ENCODE data around the gene ELOVL6.
"Not testable (repeated sequence)": the region's sequence is repeated elsewhere in the genome, so short reads cannot be mapped to it uniquely, and the experiment has no call there.

The ELOVL6 gene

GRCh38 chr4:110064934-110065333 lies 133.5 kb downstream of the ELOVL6 start:
- DNase-seq, result no peak

GRCh38 chr4:110064295-110064694 lies 134.1 kb downstream of the ELOVL6 start:
- no peak for DNase-seq

GRCh38 chr4:110062166-110062565 lies 136.2 kb downstream of the ELOVL6 start:
- DNase-seq, result no peak

GRCh38 chr4:110061076-110061475 lies 137.3 kb downstream of the ELOVL6 start:
- DNase-seq, result no peak

GRCh38 chr4:110059556-110060191 lies 138.7 kb downstream of the ELOVL6 start:
- no peak for DNase-seq

GRCh38 chr4:110058677-110059076 lies 139.7 kb downstream of the ELOVL6 start:
- no peak for DNase-seq

- no peak for DNase-seq
Observed at GRCh38 chr4:110055158-110055768, 143.2 kb downstream of the ELOVL6 start.

GRCh38 chr4:110049951-110050925 lies 148.2 kb downstream of the ELOVL6 start:
- no peak for DNase-seq

- DNase-seq, result no peak
Observed at GRCh38 chr4:110046588-110047049, 151.8 kb downstream of the ELOVL6 start.

GRCh38 chr4:110042545-110043517 lies 155.6 kb downstream of the ELOVL6 start:
- DNase-seq, result no peak

GRCh38 chr4:110041735-110042134 lies 156.7 kb downstream of the ELOVL6 start:
- no peak for DNase-seq

- not testable (repeated sequence) for DNase-seq
Observed at GRCh38 chr4:110039164-110039563, 159.3 kb downstream of the ELOVL6 start.

GRCh38 chr4:110034026-110034393 lies 164.4 kb downstream of the ELOVL6 start:
- no peak for DNase-seq

GRCh38 chr4:110033355-110034025 lies 164.9 kb downstream of the ELOVL6 start:
- no peak for DNase-seq

GRCh38 chr4:110032603-110033002 lies 165.8 kb downstream of the ELOVL6 start:
- no peak for DNase-seq

- DNase-seq, result no peak
Observed at GRCh38 chr4:110025718-110026117, 172.7 kb downstream of the ELOVL6 start.

- DNase-seq, result no peak
Observed at GRCh38 chr4:110025056-110025455, 173.4 kb downstream of the ELOVL6 start.

- no peak for DNase-seq
Observed at GRCh38 chr4:110022457-110022856, 176.0 kb downstream of the ELOVL6 start.

GRCh38 chr4:110020646-110021443 lies 177.6 kb downstream of the ELOVL6 start:
- DNase-seq, result no peak

GRCh38 chr4:110020139-110020538 lies 178.3 kb downstream of the ELOVL6 start:
- no peak for DNase-seq

GRCh38 chr4:110019153-110019552 lies 179.3 kb downstream of the ELOVL6 start:
- no peak for DNase-seq
